HL-60/S4 (cell line): ENCODE results near the gene PASK.

Experiments
- in situ Hi-C: fragments of 300-500 bp; cut with MboI; formaldehyde crosslinking; loops from 2 replicates; pipeline ENCODE4 v1.14.3; 2022; ENCODE audit warnings: low sequenced_read_pairs

PASK gene

DNA sequence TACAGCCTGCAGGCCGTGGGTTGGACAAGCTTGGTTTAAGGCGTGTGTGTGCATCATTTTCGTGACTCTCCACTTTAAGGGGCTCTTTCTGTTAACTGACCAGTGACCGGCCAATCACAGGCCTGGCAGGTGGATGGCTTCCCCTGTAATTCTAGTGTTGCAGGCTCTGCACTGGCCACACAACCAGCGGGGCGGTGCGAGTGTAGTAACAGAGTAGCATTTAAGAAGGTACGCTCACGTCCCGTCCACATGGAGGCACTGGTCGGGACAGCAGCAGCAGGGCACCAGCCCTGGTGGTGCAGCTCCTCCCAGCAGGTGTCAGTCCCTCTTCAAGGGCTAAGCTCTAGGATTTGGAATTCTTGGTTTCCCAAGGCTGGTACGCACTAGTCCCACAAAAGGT, 31.2 kb upstream of the PASK start:
- in situ Hi-C loops = no loop called here

DNA sequence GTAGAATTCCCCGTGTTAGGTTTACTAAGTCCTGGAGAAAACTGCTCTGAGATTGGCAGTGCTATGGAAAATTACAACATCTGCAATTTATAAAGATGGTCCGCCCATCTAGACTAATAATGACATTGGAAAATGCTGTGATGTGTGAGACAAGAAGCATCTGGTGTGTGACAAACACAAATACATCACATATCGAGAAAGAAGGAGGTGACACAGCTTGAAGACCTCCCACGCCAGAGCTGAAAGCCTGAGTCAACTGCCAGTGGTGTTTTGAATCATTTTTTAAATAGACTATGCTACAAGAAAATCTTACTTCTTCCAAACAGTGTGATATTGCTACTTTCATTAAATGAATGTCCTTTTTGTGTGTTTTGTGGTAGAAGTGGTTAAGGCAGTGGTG, 30.6 kb upstream of the PASK start:
- in situ Hi-C loops = no loop called here

DNA sequence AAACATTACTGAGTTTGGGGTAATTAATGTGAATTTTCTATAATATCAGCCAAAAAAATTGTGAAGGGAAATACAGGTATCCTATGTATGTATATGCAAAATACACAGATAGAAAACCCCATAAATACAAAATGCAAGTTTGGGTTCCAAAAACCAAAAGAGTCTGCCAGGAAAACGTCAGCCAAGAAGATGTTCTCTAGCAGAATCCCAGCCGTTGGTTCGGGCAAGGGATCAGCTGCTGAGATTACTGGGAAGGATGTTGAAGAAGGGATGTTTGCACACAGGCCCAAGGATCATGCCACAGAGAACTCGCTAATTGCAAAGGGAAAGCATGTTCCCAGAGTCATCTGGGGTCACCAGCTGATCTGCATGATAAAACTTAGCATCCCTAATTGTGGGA, 29.7 kb upstream of the PASK start:
- in situ Hi-C loops = no loop called here

GRCh38 chr2:241177526-241178334, 28.5 kb upstream of the PASK start:
- in situ Hi-C loops = no loop called here

- in situ Hi-C loops = no loop called here
Measured at GRCh38 chr2:241173557-241173956, 24.3 kb upstream of the PASK start.

GRCh38 chr2:241168366-241168765, 19.1 kb upstream of the PASK start:
- in situ Hi-C loops = no loop called here

DNA sequence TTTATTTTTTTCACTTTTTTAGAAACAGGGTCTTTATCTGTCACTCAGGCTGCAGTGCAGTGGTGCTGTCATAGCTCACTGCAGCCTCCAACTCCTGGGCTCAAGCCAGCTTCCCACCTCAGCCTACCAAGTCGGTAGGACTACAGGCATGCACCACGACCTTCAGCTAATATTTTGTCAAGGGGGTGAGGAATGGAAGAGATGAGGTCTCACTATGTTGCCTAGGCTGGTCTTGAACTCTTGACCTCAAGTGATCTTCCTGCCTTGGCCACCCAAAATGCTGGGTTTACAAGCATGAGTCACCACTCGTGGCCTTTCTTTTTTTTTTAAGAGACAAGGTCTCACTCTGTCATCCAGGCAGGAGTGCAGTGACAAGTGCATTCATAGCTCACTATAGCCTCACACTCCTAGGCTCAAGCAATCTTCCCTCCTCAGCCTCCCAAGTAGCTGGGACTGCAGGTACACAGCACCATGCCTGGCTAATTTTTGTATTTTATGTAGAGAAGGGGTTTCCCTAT, 14.4 kb upstream of the PASK start:
- in situ Hi-C loops = no loop called here

GRCh38 chr2:241161646-241162281, 12.5 kb upstream of the PASK start:
- in situ Hi-C loops = no loop called here

DNA sequence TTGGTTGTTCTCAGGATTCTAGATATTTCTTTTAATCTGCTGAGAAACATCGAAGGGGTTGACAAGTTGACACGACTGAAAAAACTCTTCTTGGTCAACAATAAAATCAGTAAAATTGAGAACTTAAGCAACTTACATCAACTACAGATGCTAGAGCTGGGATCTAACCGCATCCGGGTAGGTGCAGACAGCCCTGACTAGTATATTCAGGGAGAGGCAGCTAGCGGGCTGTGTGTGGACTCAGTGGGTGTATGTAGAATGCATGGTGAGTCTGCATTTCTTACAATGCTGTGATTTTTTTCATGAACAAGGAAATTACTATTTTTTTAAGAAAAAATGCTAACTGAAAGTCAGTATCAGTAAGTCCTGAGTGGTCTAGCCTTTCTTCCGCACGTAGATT, 11.0 kb upstream of the PASK start:
- in situ Hi-C loops = no loop called here

GRCh38 chr2:241159116-241159515, 9.8 kb upstream of the PASK start:
- in situ Hi-C loops = no loop called here

DNA sequence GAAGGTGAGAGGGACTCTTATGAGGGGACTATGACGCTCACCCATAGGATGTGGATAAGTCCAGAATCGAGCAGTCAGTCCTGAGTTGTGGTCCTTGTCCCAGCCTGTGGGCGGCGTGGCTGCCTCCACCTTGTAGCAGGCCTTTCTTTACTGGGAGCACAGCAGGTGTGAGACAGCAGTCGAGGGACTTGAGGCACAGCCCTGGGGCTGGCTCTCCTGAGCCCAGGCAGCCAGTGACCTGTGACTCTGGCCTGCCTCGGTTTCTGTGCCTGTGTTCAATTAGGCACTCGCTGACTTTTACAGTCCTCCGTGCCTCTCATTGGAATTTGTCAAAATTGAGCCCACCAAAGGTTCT, 9.3 kb upstream of the PASK start:
- in situ Hi-C loops = no loop called here

- in situ Hi-C loops = no loop called here
Measured at GRCh38 chr2:241157841-241158545, 8.7 kb upstream of the PASK start.

DNA sequence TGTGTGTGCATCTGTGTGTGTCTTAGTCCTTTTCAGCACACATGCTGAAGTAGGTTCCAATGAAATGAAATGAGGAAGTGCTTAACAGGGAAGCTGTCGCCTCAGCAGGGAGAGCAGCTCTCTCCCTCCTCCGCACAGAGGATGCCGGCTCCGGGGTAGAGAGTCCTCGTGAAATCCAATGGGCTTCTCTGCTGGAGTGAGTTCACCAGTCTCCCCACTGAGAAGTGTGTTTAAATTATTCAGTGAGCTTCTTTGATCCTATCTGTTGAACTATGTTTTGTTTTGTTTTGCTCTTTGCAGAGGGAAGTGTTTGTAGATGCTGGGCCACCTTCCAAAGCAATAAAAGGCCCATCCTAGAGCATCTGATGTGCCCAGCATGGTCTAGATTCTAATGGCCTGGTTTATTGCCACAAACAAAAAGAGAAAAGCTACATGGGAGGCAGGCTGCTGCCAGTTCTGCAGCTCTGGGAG, 7.7 kb upstream of the PASK start:
- in situ Hi-C loops = no loop called here

GRCh38 chr2:241155936-241156335, 6.7 kb upstream of the PASK start:
- in situ Hi-C loops = no loop called here

DNA sequence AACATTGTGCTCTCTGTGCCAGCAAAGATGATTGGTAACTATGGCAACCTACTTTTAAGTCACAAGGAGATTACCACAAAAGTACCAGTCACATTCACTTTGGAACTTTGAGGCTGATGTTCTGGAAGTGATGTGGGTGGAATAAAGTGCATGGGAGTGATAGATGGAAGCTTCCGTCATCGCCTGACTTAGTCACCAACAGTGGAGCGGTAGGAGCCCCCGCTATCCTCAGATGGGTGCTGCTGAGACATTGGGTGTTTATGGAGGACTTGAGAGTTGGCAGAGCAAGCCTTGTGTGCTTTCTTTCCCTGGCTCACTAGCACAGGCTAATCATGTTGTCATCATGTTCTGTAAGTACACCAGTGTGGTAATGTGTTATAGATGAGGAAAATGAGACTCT, 5.6 kb upstream of the PASK start:
- in situ Hi-C loops = no loop called here

DNA sequence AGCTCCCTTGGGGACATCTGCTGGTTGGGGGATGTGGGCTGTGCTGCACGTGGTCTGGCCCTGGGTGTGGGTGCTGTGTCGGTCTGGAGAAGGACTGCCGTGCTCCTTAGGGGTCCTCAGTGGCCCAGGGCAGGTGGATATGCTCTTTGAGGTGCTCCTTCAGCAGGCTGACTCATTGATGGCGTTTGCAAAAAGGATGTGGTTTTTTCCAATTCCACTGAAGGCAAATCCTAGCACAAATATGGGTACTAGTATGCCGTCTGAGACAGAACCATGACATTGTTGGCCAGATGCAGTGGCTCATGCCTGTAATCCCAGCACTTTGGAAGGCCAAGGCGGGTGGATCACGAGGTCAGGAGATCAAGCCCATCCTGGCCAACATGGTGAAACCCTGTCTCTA, 4.3 kb upstream of the PASK start:
- in situ Hi-C loops = no loop called here

- in situ Hi-C loops = no loop called here
Measured at GRCh38 chr2:241151934-241152660, 2.8 kb upstream of the PASK start.

DNA sequence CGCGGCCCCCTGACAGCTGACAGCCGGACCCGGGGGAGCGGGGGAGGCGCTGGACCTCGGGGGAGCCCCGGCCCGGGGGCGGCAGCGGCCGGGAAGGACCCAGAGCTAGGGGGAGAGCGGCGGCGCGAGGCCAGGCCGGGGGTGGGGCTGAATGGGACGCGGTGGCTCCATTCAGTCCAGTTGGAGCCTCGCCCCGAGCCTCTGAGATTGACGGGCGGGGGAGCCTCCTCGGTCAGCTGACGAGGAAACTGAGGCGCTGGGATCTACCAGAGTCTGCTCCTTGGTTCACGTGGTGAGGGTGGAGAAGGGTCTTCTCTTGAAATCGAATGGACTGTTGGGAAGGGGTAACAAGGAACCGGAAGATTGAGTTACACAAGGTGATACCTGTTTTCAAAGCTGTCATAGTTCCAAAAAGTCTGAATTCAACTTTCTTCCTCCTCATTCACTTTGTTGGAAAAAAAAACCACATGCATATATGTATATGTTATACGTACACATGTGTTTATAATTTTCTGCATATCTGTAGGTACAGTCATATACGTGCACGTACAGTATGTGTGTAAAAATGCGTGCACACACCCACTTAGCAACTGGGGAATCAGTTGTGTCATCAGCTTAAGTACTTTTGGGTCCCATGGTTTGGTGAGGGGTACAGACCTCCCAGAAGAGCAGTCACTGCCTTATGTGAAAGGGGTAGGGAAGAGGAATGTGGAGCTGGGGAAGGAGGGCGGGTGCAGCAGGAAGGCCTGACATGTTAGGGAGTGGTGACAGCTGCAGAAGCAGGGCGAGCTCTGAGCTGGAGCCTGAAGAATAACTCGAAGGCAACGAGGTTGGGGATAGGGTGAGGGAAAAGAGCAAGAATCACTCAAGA, 1.6 kb upstream of the PASK start:
- in situ Hi-C loops = no loop called here

DNA sequence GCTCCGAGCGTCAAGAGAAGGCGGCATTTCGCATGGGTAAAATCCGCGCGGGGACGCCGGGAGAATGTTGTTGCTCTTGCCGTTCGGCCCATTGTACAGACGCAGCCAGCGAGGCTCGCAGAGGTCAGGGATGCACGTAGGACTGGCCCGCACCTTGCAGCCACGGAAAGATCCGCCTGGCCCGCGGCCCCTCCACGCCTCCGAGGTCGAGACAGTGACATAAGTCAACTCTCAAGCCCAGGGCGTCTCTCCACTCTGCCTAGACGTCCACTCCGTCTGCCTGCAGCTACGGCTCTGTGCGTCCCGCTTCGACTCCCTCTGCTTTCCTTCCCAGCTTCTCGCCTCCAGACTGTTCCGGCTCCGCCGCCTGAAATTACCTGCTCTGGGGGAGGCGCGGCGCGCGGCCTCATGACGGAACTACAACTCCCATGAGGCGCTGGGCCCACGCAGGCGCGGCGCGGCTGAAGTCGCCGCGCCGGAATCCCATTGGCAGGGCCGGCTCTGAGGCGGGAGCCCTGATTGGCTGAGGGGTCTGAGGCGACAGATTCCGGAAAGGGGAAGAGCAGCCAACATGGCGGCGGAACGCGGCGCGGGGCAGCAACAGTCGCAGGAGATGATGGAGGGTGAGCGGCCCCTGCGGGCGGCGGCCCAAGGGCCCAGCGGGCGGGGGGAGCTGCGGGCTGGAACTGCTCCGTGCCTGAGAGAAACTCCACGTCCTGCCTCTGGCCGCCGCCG, 820 bp upstream of the PASK start, which contains the start of gene PPP1R7:
PPP1R7 (plus strand) TSS at position 543 of the 735 bp plus-strand sequence; CDS start at position 572, 29 bp downstream.
- in situ Hi-C loops = no loop called here

- in situ Hi-C loops = no loop called here
Measured at GRCh38 chr2:241149675-241149924, 328 bp upstream of the PASK start.
